HG03196 (cell line): ENCODE results near the gene COPRS.
"Not testable (repeated sequence)": the region's sequence is repeated elsewhere in the genome, so short reads cannot be mapped to it uniquely, and the experiment has no call there.

Experiments used
- ATAC-seq: cut with Tn5 transposase; IDR thresholded peaks from one replicate; pipeline ENCODE4 v1.9.1; 2021; ENCODE audit not compliant: unreplicated experiment

The COPRS gene

DNA sequence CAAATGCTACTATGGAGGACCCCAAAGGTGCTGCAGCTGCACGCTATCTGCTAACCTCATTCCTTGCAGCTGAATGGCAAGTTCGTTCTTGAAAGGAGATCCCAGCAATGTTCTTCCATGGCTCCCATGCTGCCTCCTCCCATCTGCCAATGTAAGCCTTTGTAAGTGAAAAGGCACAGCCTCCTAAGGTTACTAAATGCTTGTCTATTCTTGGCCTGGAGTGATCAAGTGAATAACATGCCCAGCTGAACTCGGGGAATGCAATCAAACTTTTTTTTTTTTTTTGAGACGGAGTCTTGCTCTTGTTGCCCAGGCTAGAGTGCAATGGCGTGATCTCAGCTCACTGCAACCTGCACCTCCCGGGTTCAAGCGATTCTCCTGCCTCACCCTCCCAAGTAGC is 49.2 kb downstream of the COPRS start:
- ATAC-seq = not testable (repeated sequence)

DNA sequence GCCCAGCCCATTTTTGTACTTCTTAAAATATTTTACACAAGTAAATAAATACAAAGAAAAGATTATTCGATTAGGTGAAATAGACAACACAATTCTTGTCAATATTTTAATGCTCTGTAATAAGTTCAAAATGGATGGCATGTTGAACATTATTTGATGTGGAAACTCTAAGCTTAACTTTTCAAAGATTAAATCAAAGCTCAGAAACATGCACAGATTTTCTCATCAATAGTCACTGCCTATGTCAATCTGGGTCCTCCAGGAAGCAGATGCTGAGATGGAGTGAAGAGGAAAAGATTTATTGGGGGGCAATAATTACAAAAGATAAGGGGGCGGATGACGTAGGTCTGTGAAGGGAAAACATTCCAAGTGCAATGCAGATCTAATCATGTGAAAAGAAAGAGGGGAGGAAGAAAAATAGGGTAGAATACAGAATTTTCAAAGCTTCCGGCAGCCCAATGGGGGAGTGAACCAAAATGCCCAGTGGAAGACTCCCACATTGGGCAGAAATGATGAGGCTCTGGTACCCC is 50.5 kb downstream of the COPRS start:
- no peak for ATAC-seq

GRCh38 chr17:31807846-31808245 is 51.2 kb downstream of the COPRS start:
- ATAC-seq = no peak

DNA sequence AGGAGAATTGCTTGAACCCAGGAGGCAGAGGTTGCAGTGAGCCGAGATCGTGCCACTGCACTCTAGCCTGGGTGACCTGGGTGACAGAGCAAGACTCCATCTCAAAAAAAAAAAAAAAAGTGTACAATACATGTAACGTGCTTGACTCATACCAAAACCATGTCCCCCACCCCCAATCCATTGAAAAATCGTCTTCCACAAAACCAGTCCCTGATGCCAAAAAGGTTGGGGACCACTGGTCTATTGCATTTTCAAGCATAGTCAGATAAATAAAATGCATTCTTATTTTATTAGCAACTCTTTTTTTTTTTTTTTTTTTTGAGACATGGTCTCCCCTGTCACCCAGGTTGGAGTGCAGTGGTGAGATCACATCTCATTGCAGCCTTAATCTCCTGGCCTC is 52.1 kb downstream of the COPRS start:
- no peak for ATAC-seq

- no peak for ATAC-seq
These were observed 55.4 kb downstream of the COPRS start for GRCh38 chr17:31803494-31804213.

GRCh38 chr17:31802502-31802901 is 56.5 kb downstream of the COPRS start:
- no peak for ATAC-seq
